Ascending aorta (tissue), 2 donors: ENCODE measurements around the gene ABHD12. TPM values are rescaled to one million over a fixed set of nuclear protein-coding genes. Genes with fewer than 3 reads are reported as not detected.

Source experiments
- DNase-seq, 2 donors: peaks; one replicate each; pipeline ENCODE4 v3.0.0-alpha.2; 2019; ENCODE audit warnings: low spot score in 2 of 2
- H3K27ac ChIP-seq, 2 donors: fragments of 200-600 bp; sonication (generic); one replicate each; pipeline ENCODE4 v1.5.1; 2016 to 2017; ENCODE audit warnings: mild to moderate bottlenecking in 1 of 2
- H3K27me3 ChIP-seq: fragments of 200-600 bp; sonication (generic); one replicate; pipeline ENCODE4 v1.5.1; 2017
- H3K36me3 ChIP-seq, 2 donors: fragments of 200-600 bp; sonication (generic); one replicate each; pipeline ENCODE4 v1.5.1; 2016
- H3K4me1 ChIP-seq, 2 donors: fragments of 200-600 bp; sonication (generic); one replicate each; pipeline ENCODE4 v1.5.1; 2016 to 2017; ENCODE audit warnings: mild to moderate bottlenecking in 1 of 2
- H3K4me3 ChIP-seq, 2 donors: fragments of 200-600 bp; sonication (generic); one replicate each; pipeline ENCODE4 v1.5.1; 2016 to 2017; ENCODE audit warnings: mild to moderate bottlenecking in 1 of 2
- H3K9me3 ChIP-seq, 2 donors: fragments of 200-600 bp; sonication (generic); one replicate each; pipeline ENCODE4 v1.5.1; 2016
- CTCF ChIP-seq, 3 experiments: fragments of 200-600 bp in 2 of 3; fragments of 450-650 bp in 1 of 3; sonication (generic) in 2 of 3; IDR thresholded peaks; one replicate each; pipeline ENCODE4 v1.5.1; 2016 to 2019; ENCODE audit warnings: antibody characterized with exemption in 3 of 3, mild to moderate bottlenecking in 1 of 3, moderate library complexity in 1 of 3
- intact Hi-C: fragments of 100-400 bp; cut with DNase I; formaldehyde crosslinking; loops from one replicate; pipeline ENCODE4 v1.15.1; 2023
- total RNA-seq: library from RNA; depleted of rRNA; stranded (reverse); fragments of >200 nt; gene quantifications from one replicate; pipeline ENCODE4 v1.1.0, GENCODE V29; 2016

The ABHD12 gene
- total RNA-seq, 1 donor from 2014 or later = 24.3 TPM

GRCh38 chr20:25309395-25310267, 81.0 kb downstream of the ABHD12 start:
- Histone ChIP-seq H3K4me1 (peaks cover 10 to 21% of the 10 kb centered on the region in 2 donors), H3K4me3 (no peak overlapping the region), H3K36me3 (peaks cover 0 to 9% of the 10 kb centered on the region in 2 donors), H3K27me3 (no peaks in the 10 kb centered on the region), H3K27ac (peak overlapping the region; percentile 59 to 66), H3K9me3 (no peaks in the 10 kb centered on the region)
- peak; percentile 15 to 83 for DNase-seq
- intact Hi-C loops = no loop called here
- no peak for TF ChIP-seq CTCF (IDR thresholded peaks at IDR 0.05)

GRCh38 chr20:25308671-25309394, 81.8 kb downstream of the ABHD12 start:
- intact Hi-C loops = no loop called here
- no peak for DNase-seq
- peak overlapping the region; percentile 5 to 66 for H3K27ac ChIP-seq
- peaks cover 10 to 21% of the 10 kb centered on the region in 2 donors for H3K4me1 ChIP-seq
- no peaks in the 10 kb centered on the region for H3K27me3 ChIP-seq
- H3K4me3 ChIP-seq = no peak overlapping the region
- no peak for TF ChIP-seq CTCF (IDR thresholded peaks at IDR 0.05)
- H3K36me3 ChIP-seq = peaks cover 0 to 13% of the 10 kb centered on the region in 2 donors
- H3K9me3 ChIP-seq = no peaks in the 10 kb centered on the region

GRCh38 chr20:25308083-25308491, 82.5 kb downstream of the ABHD12 start:
- H3K27me3 ChIP-seq = no peaks in the 10 kb centered on the region
- DNase-seq = no peak
- peak overlapping the region in 1 of 2 donors; percentile 5 for H3K27ac ChIP-seq
- no peak for TF ChIP-seq CTCF (IDR thresholded peaks at IDR 0.05)
- H3K9me3 ChIP-seq = no peaks in the 10 kb centered on the region
- intact Hi-C loops = no loop called here
- H3K36me3 ChIP-seq = peaks cover 0 to 15% of the 10 kb centered on the region in 2 donors
- peaks cover 10 to 21% of the 10 kb centered on the region in 2 donors for H3K4me1 ChIP-seq
- no peak overlapping the region for H3K4me3 ChIP-seq

GRCh38 chr20:25306991-25307903, 83.4 kb downstream of the ABHD12 start:
- Histone ChIP-seq H3K27me3 (no peaks in the 10 kb centered on the region), H3K36me3 (peaks cover 5 to 15% of the 10 kb centered on the region in 2 donors), H3K4me1 (peaks cover 10 to 21% of the 10 kb centered on the region in 2 donors), H3K9me3 (no peaks in the 10 kb centered on the region), H3K27ac (no peak overlapping the region), H3K4me3 (no peak overlapping the region)
- DNase-seq = no peak
- TF ChIP-seq CTCF (IDR thresholded peaks at IDR 0.05) = no peak
- intact Hi-C loops = no loop called here

- Histone ChIP-seq H3K27ac (no peak overlapping the region), H3K9me3 (no peaks in the 10 kb centered on the region), H3K4me3 (no peak overlapping the region), H3K4me1 (no peaks in the 10 kb centered on the region), H3K36me3 (peaks cover 5 to 21% of the 10 kb centered on the region in 2 donors), H3K27me3 (no peaks in the 10 kb centered on the region)
- intact Hi-C loops = no loop called here
- no peak for DNase-seq
- TF ChIP-seq CTCF (IDR thresholded peaks at IDR 0.05) = no peak
Measured at GRCh38 chr20:25304025-25304549, 86.5 kb downstream of the ABHD12 start.
